Natural killer cell (primary cell): ENCODE measurements around the gene LDAH. TPM values are rescaled to one million over a fixed set of nuclear protein-coding genes. Genes with fewer than 3 reads are reported as not detected.

Experiments
- ATAC-seq, 3 donors: fragments of 150-1000 bp in 2 of 3; fragments of 200-7000 bp in 1 of 3; cut with Tn5 transposase; 1 replicate in 1 of 3; 2 replicates in 2 of 3; pipeline ENCODE4 v1.10.0; 2021; ENCODE audit warnings: mild to moderate bottlenecking in 2 of 3, moderate library complexity in 2 of 3
- DNase-seq, 2 donors: peaks; one replicate each; pipeline versions ENCODE4 v3.0.0 to v3.0.0-alpha.2; 2013 to 2021; ENCODE audit warnings: mixed read lengths in 1 of 2
- H3K27ac ChIP-seq: one replicate; pipeline ENCODE4 v1.5.1; 2013; ENCODE audit warnings: mild to moderate bottlenecking, low read length
- H3K27me3 ChIP-seq: one replicate; pipeline ENCODE4 v1.6.1; 2013; ENCODE audit warnings: low read length; ENCODE audit not compliant: control insufficient read depth, insufficient read depth
- H3K36me3 ChIP-seq: one replicate; pipeline ENCODE4 v1.6.1; 2013; ENCODE audit warnings: low read length; ENCODE audit not compliant: control insufficient read depth, insufficient read depth
- H3K4me1 ChIP-seq: one replicate; pipeline ENCODE4 v1.6.1; 2013; ENCODE audit warnings: low read length; ENCODE audit not compliant: control insufficient read depth, insufficient read depth
- H3K4me3 ChIP-seq: one replicate; pipeline ENCODE4 v1.5.1; 2013; ENCODE audit warnings: low read length
- H3K9me3 ChIP-seq: one replicate; pipeline ENCODE4 v1.6.1; 2013; ENCODE audit warnings: low read length; ENCODE audit not compliant: control insufficient read depth, insufficient read depth
- H3K27ac Mint-ChIP-seq, 2 donors: one replicate each; pipeline ENCODE4 v1.8.0; 2022; ENCODE audit warnings: mild to moderate bottlenecking in 2 of 2, mixed read lengths in 2 of 2, moderate library complexity in 1 of 2
- H3K27me3 Mint-ChIP-seq, 2 donors: one replicate each; pipeline ENCODE4 v1.8.0; 2022; ENCODE audit warnings: low read depth in 2 of 2, mixed read lengths in 2 of 2
- H3K36me3 Mint-ChIP-seq: one replicate; pipeline ENCODE4 v1.8.0; 2022; ENCODE audit warnings: mixed read lengths
- H3K4me1 Mint-ChIP-seq, 2 donors: one replicate each; pipeline ENCODE4 v1.8.0; 2022; ENCODE audit warnings: mixed read lengths in 2 of 2
- H3K4me3 Mint-ChIP-seq: one replicate; pipeline ENCODE4 v1.8.0; 2022; ENCODE audit warnings: mild to moderate bottlenecking, moderate library complexity, mixed read lengths
- H3K9me3 Mint-ChIP-seq, 2 donors: one replicate each; pipeline ENCODE4 v1.8.0; 2022; ENCODE audit warnings: mixed read lengths in 2 of 2
- WGBS: methylation state at CpG from one replicate; pipeline ENCODE4 v1.1.7; 2013; ENCODE audit warnings: missing lambda C conversion rate; ENCODE audit not compliant: insufficient coverage; 5-methylcytosine and 5-hydroxymethylcytosine counted together
- intact Hi-C: fragments of 100-400 bp; cut with micrococcal nuclease; formaldehyde crosslinking; loops from one replicate; pipeline ENCODE4 v1.14.2; 2022
- total RNA-seq, 4 donors: library from RNA; stranded (reverse); fragments of 120-200 nt in 1 of 4; gene quantifications; one replicate each; pipeline versions ENCODE4 v1.2.3 to v1.2.4, GENCODE V29; 2013 to 2022
- TF ChIP-seq, protein P1 (sequence below): fragments of 200-600 bp; IDR thresholded peaks from one replicate; pipeline ENCODE4 v1.8.0; 2022; ENCODE audit warnings: antibody characterized with exemption

Gene LDAH
- total RNA-seq, 3 donors from 2014 or later (not counting 1 experiment from before 2014, with no cell fraction given): 14.5 to 25.6 (median 17.2) TPM

DNA sequence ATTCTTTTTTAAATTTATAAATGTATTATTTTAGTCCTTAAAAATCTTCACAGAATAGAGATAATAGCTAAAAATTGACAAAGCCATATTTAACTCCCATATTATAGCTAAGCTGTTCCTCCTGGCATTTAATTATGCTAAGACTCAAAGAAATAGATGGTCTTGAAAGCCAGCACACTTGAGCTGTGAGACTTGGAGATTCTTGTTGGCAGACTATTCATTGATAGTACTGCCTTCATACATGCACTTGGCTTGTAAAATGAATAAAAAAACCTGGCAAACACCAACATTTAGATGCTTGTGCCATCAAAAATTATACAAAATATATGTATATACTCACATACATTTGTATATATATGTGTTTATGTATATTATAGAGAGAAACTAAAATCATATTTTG, 9.7 kb upstream of the LDAH start:
- no peaks in the 10 kb centered on the region for H3K4me1 ChIP-seq
- no peak overlapping the region for H3K27ac ChIP-seq
- TF ChIP-seq, protein P1, sequence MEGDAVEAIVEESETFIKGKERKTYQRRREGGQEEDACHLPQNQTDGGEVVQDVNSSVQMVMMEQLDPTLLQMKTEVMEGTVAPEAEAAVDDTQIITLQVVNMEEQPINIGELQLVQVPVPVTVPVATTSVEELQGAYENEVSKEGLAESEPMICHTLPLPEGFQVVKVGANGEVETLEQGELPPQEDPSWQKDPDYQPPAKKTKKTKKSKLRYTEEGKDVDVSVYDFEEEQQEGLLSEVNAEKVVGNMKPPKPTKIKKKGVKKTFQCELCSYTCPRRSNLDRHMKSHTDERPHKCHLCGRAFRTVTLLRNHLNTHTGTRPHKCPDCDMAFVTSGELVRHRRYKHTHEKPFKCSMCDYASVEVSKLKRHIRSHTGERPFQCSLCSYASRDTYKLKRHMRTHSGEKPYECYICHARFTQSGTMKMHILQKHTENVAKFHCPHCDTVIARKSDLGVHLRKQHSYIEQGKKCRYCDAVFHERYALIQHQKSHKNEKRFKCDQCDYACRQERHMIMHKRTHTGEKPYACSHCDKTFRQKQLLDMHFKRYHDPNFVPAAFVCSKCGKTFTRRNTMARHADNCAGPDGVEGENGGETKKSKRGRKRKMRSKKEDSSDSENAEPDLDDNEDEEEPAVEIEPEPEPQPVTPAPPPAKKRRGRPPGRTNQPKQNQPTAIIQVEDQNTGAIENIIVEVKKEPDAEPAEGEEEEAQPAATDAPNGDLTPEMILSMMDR: no peak
- Mint-ChIP-seq H3K27ac (no peak overlapping the region), H3K9me3 (no peaks in the 10 kb centered on the region), H3K36me3 (no peaks in the 10 kb centered on the region), H3K4me1 (no peaks in the 10 kb centered on the region), H3K27me3 (peaks cover 31 to 62% of the 10 kb centered on the region in 2 donors), H3K4me3 (no peak overlapping the region)
- peaks cover 4% of the 10 kb centered on the region for H3K27me3 ChIP-seq
- no peaks in the 10 kb centered on the region for H3K9me3 ChIP-seq
- DNase-seq (no peak), ATAC-seq (no peak)
- H3K4me3 ChIP-seq: no peak overlapping the region
- intact Hi-C loops: no loop called here
- no peaks in the 10 kb centered on the region for H3K36me3 ChIP-seq

DNA sequence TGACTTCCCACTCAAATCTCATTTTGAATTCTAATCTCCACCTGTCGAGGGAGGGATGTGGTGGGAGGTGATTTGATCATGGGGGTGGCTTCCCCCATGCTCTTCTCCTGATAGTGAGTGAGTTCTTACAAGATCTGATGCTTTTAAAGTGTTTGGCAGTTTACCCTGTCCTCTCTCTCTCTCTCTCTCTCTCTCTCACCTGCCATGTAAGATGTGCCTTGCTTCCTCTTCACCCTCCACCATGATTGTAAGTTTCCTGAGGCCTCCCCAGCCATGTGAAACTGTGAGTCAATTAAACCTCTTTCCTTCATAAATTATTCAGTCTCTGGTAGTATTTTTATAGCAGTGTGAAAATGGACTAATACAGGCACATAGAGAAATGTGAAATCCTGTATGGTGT, 7.0 kb upstream of the LDAH start:
- intact Hi-C loops: no loop called here
- no peak overlapping the region for H3K27ac ChIP-seq
- WGBS: no CpG with 5 or more reads among the region's 1 CpG

DNA sequence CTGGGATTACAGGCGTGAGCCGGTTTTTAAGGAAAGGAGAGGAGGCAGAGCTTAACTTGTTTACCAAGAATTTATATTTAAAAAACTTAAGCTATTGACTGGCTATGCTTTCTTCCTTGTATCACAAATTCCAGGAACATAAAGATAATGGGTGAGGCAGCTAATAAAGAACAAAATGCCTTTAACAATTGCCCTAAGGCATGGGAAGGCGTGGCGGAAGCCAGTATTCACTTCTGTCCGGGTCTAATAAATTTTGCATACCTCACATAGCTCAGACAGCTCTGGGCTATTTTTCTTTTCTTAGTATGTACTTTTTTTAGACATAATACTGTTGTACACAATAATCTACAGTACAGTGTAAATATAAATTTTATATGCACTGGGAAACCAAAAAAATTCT, 1.0 kb upstream of the LDAH start:
- TF ChIP-seq, protein P1: no peak
- no peaks in the 10 kb centered on the region for H3K36me3 Mint-ChIP-seq
- Histone ChIP-seq H3K27ac (no peak overlapping the region), H3K36me3 (no peaks in the 10 kb centered on the region), H3K4me1 (peaks cover 5% of the 10 kb centered on the region), H3K4me3 (no peak overlapping the region), H3K27me3 (no peaks in the 10 kb centered on the region), H3K9me3 (no peaks in the 10 kb centered on the region)
- H3K27me3 Mint-ChIP-seq: peaks cover 2 to 12% of the 10 kb centered on the region in 2 donors
- WGBS: 79% methylated on average over 5 of the region's 5 CpGs
- peak overlapping the region; percentile 96 for H3K4me3 Mint-ChIP-seq
- no peaks in the 10 kb centered on the region for H3K9me3 Mint-ChIP-seq
- intact Hi-C loops: loop anchor here (2.0 kb wide), 1 partner anchor 163 kb away; no protein-coding TSS in a partner anchor
- peaks cover 6 to 12% of the 10 kb centered on the region in 2 donors for H3K4me1 Mint-ChIP-seq
- ATAC-seq: no peak
- H3K27ac Mint-ChIP-seq: peak overlapping the region; percentile 97 to 99
- no peak for DNase-seq

More for the DNA sequence above, 7.0 kb upstream of the LDAH start:
- Mint-ChIP-seq H3K27me3 (peaks cover 23 to 49% of the 10 kb centered on the region in 2 donors), H3K4me3 (no peak overlapping the region), H3K9me3 (no peaks in the 10 kb centered on the region), H3K36me3 (no peaks in the 10 kb centered on the region), H3K27ac (no peak overlapping the region), H3K4me1 (no peaks in the 10 kb centered on the region)
- Histone ChIP-seq H3K4me3 (no peak overlapping the region), H3K36me3 (no peaks in the 10 kb centered on the region), H3K27me3 (peaks cover 4% of the 10 kb centered on the region), H3K9me3 (no peaks in the 10 kb centered on the region), H3K4me1 (no peaks in the 10 kb centered on the region)
- ATAC-seq: no peak
- TF ChIP-seq, protein P1: no peak
- no peak for DNase-seq

DNA sequence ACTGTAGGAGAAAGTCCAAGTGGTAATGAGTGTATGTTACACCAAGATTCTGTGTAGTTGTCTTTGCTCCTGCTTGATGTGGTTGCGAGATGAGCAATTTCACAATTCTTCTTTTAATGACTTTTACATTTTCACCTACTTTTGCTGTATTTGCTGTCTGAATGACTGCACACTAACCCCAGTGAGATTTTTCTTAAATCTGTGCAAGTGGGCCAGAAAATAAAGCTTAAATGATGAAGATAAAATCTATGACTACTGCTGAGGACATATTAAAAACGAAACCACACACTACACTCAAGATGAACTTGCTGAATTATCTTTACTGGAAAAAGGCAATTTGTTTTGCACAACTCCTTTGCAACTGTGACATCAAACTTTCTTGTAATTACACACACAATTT, 4.1 kb downstream of the LDAH start:
- Mint-ChIP-seq H3K27ac (no peak overlapping the region), H3K4me1 (peaks cover 9 to 18% of the 10 kb centered on the region in 2 donors)

More for the DNA sequence above, 4.1 kb downstream of the LDAH start:
- Histone ChIP-seq H3K9me3 (no peaks in the 10 kb centered on the region), H3K36me3 (no peaks in the 10 kb centered on the region), H3K27me3 (no peaks in the 10 kb centered on the region), H3K4me3 (no peak overlapping the region), H3K4me1 (peaks cover 5% of the 10 kb centered on the region), H3K27ac (no peak overlapping the region)
- ATAC-seq: no peak
- Mint-ChIP-seq H3K4me3 (no peak overlapping the region), H3K9me3 (no peaks in the 10 kb centered on the region), H3K36me3 (no peaks in the 10 kb centered on the region), H3K27me3 (no peaks in the 10 kb centered on the region)
- peak in 1 of 2 donors; percentile 2 for DNase-seq
- TF ChIP-seq, protein P1: no peak
- whole genome bisulfite sequencing: 71% methylated on average over 1 of the region's 2 CpGs
- intact Hi-C loops: no loop called here
